Ascending aorta (tissue), 2 donors: ENCODE data around the gene DGCR2. TPM values are rescaled to one million over a fixed set of nuclear protein-coding genes. Genes with fewer than 3 reads are reported as not detected.

Source experiments
- DNase-seq, 2 donors: peaks; one replicate each; pipeline ENCODE4 v3.0.0-alpha.2; 2019; ENCODE audit warnings: low spot score in 2 of 2
- H3K27ac ChIP-seq, 2 donors: fragments of 200-600 bp; sonication (generic); one replicate each; pipeline ENCODE4 v1.5.1; 2016 to 2017; ENCODE audit warnings: mild to moderate bottlenecking in 1 of 2
- H3K27me3 ChIP-seq: fragments of 200-600 bp; sonication (generic); one replicate; pipeline ENCODE4 v1.5.1; 2017
- H3K36me3 ChIP-seq, 2 donors: fragments of 200-600 bp; sonication (generic); one replicate each; pipeline ENCODE4 v1.5.1; 2016
- H3K4me1 ChIP-seq, 2 donors: fragments of 200-600 bp; sonication (generic); one replicate each; pipeline ENCODE4 v1.5.1; 2016 to 2017; ENCODE audit warnings: mild to moderate bottlenecking in 1 of 2
- H3K4me3 ChIP-seq, 2 donors: fragments of 200-600 bp; sonication (generic); one replicate each; pipeline ENCODE4 v1.5.1; 2016 to 2017; ENCODE audit warnings: mild to moderate bottlenecking in 1 of 2
- H3K9me3 ChIP-seq, 2 donors: fragments of 200-600 bp; sonication (generic); one replicate each; pipeline ENCODE4 v1.5.1; 2016
- intact Hi-C: fragments of 100-400 bp; cut with DNase I; formaldehyde crosslinking; loops from one replicate; pipeline ENCODE4 v1.15.1; 2023
- total RNA-seq: library from RNA; depleted of rRNA; stranded (reverse); fragments of >200 nt; gene quantifications from one replicate; pipeline ENCODE4 v1.1.0, GENCODE V29; 2016
- TF ChIP-seq, protein P1 (sequence below), 3 experiments: fragments of 200-600 bp in 2 of 3; fragments of 450-650 bp in 1 of 3; sonication (generic) in 2 of 3; IDR thresholded peaks; one replicate each; pipeline ENCODE4 v1.5.1; 2016 to 2019; ENCODE audit warnings: antibody characterized with exemption in 3 of 3, mild to moderate bottlenecking in 1 of 3, moderate library complexity in 1 of 3

DGCR2 gene
- total RNA-seq, 1 donor from 2014 or later, result 34.7 TPM

DNA sequence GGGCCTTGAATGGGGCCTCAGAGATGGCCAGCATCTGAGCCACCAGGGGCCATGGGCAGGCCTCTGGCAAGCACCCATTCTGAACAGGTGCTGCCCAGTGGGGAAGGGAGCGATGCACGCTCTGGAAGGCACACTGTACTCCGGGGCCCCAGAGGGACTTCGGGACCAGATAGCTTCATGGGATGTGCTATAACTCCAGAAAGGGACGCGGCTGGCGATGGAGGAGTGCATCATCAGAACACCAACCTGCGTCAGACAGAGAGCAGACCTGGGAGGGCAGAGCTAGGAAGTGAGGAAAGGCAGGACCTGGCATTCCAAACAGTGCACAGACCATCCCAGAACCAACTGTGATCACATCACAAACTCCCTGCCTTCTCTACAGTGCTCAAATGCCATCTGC lies 16.8 kb downstream of the DGCR2 start:
- no peak overlapping the region for H3K4me3 ChIP-seq
- H3K36me3 ChIP-seq, result no peaks in the 10 kb centered on the region
- peaks cover 0 to 21% of the 10 kb centered on the region in 2 donors for H3K4me1 ChIP-seq
- H3K27ac ChIP-seq, result no peak overlapping the region
- TF ChIP-seq, protein P1, sequence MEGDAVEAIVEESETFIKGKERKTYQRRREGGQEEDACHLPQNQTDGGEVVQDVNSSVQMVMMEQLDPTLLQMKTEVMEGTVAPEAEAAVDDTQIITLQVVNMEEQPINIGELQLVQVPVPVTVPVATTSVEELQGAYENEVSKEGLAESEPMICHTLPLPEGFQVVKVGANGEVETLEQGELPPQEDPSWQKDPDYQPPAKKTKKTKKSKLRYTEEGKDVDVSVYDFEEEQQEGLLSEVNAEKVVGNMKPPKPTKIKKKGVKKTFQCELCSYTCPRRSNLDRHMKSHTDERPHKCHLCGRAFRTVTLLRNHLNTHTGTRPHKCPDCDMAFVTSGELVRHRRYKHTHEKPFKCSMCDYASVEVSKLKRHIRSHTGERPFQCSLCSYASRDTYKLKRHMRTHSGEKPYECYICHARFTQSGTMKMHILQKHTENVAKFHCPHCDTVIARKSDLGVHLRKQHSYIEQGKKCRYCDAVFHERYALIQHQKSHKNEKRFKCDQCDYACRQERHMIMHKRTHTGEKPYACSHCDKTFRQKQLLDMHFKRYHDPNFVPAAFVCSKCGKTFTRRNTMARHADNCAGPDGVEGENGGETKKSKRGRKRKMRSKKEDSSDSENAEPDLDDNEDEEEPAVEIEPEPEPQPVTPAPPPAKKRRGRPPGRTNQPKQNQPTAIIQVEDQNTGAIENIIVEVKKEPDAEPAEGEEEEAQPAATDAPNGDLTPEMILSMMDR (IDR thresholded peaks at IDR 0.05), result no peak
- no peaks in the 10 kb centered on the region for H3K27me3 ChIP-seq
- H3K9me3 ChIP-seq, result no peaks in the 10 kb centered on the region
- intact Hi-C loops, result no loop called here
- no peak for DNase-seq

DNA sequence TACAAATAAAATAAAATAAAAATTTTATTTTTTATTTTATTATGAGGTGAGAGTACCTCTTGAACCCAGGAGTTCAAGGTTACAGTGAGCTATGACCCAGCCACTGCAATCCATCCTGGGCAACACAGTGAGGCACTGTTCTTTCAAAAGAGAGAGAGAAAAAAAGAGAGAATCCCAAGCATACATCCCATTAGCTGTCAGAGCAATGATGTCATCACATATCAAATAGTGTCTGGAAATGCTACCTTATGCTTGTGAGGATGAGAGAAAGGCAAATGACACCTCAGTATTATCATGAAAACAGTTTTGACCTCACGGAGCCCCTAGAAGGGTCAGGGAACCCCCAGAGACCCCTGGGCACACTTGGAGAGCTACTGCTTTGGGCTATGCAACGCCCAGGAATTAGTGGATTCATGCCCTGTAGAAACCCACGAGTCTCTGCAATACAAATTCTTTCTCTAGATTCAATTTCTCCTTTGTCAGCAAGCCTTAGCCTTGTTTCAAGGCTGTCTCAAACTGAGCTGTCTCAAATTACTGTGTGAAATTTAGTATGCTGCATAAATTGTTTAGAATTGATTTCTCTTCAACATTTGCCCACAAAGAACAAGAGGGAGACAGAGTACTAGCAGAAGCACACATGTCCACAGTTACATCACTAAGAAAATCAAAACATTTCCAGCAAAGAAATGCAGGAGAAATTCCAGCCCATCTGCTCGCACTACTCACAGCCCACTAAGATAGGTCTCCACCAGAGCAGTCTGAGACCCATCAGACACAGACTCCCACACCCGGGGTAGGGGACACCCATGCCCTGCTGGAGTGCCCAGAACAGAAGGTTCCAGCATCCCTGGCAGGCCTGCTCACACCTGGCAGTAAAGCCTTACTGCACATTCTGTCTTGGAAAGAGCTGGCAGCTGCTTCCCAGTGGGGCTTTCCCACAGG lies 18.1 kb downstream of the DGCR2 start:
- peaks cover 0 to 12% of the 10 kb centered on the region in 2 donors for H3K4me1 ChIP-seq
- H3K36me3 ChIP-seq, result no peaks in the 10 kb centered on the region
- intact Hi-C loops, result no loop called here
- DNase-seq, result no peak
- H3K27me3 ChIP-seq, result no peaks in the 10 kb centered on the region
- no peak overlapping the region for H3K4me3 ChIP-seq
- no peak overlapping the region for H3K27ac ChIP-seq
- TF ChIP-seq, protein P1 (IDR thresholded peaks at IDR 0.05), result no peak
- no peaks in the 10 kb centered on the region for H3K9me3 ChIP-seq

DNA sequence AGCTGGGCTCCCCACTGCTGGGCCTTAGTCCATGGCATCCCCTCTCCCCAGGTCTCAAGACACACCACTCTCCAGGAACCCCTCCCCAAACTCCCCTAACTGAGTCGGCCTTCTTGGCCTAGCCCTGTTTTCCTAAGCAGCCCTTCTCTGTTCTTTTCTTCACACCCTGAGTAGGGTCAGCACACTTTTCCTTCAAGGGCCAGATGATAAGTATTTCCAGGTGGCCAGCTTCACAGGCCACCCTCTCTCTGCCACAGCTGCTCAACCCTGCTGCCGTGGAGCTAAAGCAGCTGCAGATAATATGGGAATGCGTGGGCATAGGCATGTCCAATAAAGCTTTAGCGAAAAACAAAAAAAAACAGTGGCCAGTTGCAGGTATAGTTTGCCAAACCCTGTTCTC lies 24.1 kb downstream of the DGCR2 start:
- Histone ChIP-seq H3K27me3 (no peaks in the 10 kb centered on the region), H3K4me3 (no peak overlapping the region), H3K27ac (no peak overlapping the region), H3K36me3 (peaks cover 0 to 14% of the 10 kb centered on the region in 2 donors), H3K4me1 (no peaks in the 10 kb centered on the region), H3K9me3 (no peaks in the 10 kb centered on the region)
- no peak for DNase-seq
- TF ChIP-seq, protein P1 (IDR thresholded peaks at IDR 0.05), result no peak
- intact Hi-C loops, result no loop called here

DNA sequence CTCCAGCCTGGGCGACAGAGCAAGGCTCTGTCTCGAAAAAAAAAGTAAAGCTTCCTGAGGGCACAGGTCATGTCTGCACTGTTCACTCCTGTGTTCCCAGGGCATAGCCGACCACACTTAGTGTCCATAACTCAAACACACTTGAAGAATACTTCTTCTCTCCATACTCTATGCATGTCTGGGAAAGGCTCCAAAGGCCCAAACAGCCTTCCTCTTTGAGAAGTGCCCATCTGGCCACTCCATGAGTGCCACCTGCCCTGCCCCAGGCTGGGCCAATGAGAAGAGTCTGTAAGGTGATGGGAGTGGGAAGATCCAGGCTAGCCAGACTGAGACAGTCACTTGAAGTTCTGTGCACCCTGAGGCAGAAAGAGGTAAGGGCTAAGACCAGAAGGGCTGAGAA lies 24.7 kb downstream of the DGCR2 start:
- H3K4me1 ChIP-seq, result no peaks in the 10 kb centered on the region
- no peaks in the 10 kb centered on the region for H3K9me3 ChIP-seq
- intact Hi-C loops, result no loop called here
- H3K27ac ChIP-seq, result no peak overlapping the region
- peaks cover 0 to 14% of the 10 kb centered on the region in 2 donors for H3K36me3 ChIP-seq
- DNase-seq, result no peak
- no peak overlapping the region for H3K4me3 ChIP-seq
- TF ChIP-seq, protein P1 (IDR thresholded peaks at IDR 0.05), result no peak
- H3K27me3 ChIP-seq, result no peaks in the 10 kb centered on the region

DNA sequence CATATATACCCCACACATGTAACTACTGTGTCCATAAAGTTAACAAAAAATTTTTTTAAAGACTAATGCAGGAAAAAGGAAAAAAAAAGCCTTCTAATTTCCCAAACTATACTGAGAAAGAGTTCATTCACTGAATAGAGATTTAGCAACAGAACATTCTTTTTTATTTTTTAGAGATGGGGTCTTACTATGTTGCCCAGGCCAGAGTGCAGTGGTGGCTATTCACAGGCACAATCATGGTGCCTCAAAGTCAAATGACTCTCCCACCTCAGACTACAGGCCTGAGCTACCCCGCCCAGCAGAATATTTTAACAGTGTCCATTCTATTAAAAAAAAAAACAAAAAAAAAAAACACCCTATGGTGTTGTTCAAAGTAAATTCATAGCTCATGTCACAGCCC lies 25.7 kb downstream of the DGCR2 start:
- DNase-seq, result no peak

More for the DNA sequence above, 25.7 kb downstream of the DGCR2 start:
- Histone ChIP-seq H3K4me3 (no peak overlapping the region), H3K27me3 (no peaks in the 10 kb centered on the region), H3K9me3 (no peaks in the 10 kb centered on the region), H3K4me1 (no peaks in the 10 kb centered on the region), H3K36me3 (peaks cover 0 to 14% of the 10 kb centered on the region in 2 donors), H3K27ac (no peak overlapping the region)
- intact Hi-C loops, result no loop called here
- TF ChIP-seq, protein P1 (IDR thresholded peaks at IDR 0.05), result no peak
